Pons (tissue), 1 donor: Measurements from ENCODE around the gene HIGD1A.

Experiments used
- DNase-seq: peaks from one replicate; pipeline ENCODE4 v3.0.0-alpha.2; 2016; ENCODE audit warnings: low spot score

HIGD1A gene

DNA sequence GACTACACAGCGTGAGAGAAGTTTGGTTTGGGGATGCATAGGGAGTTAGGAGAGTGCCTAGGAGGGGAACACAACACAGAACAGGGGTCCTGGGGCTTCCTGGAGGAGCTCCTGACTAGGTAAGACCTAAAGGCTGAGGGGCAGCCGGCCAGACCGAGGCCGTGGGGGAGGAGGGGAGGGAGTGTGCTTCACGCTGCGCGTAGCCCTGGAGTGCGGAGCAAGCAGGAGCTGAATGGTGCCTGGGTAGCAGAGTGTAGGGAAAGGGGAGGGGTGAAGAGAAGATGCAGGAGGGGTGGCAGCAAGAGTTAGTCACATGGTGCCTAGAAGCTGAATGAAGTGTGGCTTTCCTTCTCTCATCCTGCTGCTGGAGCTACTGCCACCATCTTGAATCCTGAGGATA, 69.3 kb downstream of the HIGD1A start:
- DNase-seq, result no peak

DNA sequence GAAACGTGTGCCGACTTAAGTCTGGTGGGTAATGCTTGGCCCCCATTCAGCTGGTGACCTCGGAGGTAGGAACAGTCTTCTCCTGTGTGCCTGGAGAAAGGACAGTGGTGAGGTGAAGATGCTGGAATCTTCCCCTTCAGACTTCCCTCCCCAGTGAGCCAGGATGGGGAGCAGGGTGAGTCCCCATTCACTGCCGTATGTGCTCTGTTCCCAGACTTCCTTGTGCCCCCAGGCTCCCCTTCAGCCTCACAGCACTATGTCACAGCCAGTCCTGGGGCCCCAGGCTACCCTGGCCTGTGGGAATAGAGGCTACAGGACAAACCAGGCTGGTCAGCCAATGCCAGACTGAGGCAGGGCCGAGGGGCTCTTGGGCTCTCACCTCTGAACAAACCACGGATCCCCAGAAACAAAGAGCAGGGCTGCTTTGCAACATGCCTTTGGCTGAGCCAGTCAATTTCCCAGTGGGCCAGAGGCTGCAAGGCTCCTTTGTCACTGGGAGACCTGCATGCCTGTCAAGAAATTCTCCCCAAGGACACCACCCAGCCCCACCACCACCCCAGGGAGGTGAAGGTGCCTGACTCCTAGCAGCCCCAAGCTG, 69.9 kb downstream of the HIGD1A start:
- DNase-seq, result no peak

DNA sequence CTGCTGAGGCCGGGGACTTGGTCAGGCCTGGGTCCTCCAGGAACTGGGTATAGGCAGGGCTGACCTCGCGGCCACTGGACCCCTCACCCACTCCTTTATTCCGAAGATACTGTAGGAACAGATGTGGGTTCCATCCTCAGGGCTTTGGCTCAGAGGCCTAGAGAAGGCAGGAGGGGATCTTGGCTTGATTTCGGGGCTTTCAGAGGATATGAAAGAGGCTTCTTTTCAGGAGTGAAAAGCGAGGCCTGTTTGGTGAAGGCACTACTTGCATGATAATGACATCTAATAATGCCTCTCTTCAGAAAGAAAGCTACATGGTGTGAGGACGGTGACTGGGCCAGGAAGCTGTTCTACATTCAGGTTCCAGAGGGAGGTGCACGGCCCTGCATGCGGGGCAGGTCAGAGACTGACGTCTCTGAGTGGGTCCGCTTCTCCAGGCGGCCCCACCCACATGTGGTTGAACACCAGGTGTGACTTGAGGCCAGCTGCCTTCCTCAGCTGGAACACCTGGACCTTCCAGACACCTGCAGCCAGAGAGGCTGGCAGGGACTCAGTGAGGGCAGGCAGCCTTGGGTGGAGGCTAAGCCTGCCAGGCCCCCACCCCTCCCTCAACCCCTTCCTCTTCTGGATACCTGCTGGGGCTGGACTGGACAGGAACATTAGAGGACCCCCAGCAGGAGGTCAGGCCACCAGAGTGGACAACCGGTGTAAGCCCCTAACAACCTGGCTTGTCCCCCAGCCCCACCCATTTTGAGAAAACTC, 70.6 kb downstream of the HIGD1A start:
- DNase-seq, result peak; percentile 99
